ENCODE results near the gene EVX1. TPM values are rescaled to one million over a fixed set of nuclear protein-coding genes. Genes with fewer than 3 reads are reported as not detected.

The EVX1 gene
- total and polyA plus RNA-seq, 2 donors from 2014 or later, result 0.62 TPM; not detected in 1

DNA sequence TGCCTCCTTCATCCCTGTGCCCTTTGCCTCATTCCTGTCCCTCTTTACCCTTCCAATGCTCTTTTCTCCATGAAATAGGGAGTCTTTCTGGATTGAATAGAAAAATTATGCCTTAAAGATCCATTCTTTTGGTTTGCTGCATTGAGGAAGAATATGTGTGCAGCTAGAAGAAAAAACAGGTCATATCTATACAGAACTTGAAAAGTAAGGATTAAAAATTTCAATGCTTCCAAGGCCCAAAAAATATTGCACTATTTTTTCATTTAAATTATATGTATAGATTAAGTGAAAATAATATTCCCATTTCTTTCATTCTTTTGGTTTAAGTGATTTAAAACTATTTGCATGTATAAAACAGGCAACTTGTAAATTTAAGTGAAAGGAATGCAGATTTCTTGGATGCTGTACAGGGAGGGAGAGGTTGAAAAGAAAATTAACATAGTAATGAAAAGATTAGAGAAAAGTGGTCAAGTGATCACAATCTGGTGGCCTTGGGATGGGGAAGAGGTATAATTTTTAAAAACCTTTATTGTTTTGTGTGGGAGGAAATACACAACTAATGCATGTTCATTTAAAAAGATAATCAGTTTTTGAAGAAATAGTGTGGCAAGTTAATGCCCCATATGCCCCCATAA is 18.5 kb upstream of the EVX1 start:
- Histone ChIP-seq H3K9me3 (ENCODE audit: control insufficient read depth in 2 of 3, insufficient read depth in 1 of 3, low read length in 3 of 3) (no peaks in the 10 kb centered on the region), H3K4me3 (ENCODE audit: low read length in 3 of 3) (no peak overlapping the region), H3K27ac (ENCODE audit: low read depth in 2 of 2, low read length in 2 of 2) (no peak overlapping the region), H3K27me3 (ENCODE audit: control insufficient read depth, insufficient read depth, low read length) (peaks cover 81% of the 10 kb centered on the region), H3K36me3 (ENCODE audit: control insufficient read depth in 2 of 3, insufficient read depth in 3 of 3, low read length in 3 of 3) (no peaks in the 10 kb centered on the region), H3K4me1 (ENCODE audit: control insufficient read depth in 2 of 3, insufficient read depth in 2 of 3, low read depth in 1 of 3, low read length in 3 of 3) (no peaks in the 10 kb centered on the region), H3K9ac (ENCODE audit: low read length in 3 of 3) (no peak overlapping the region)
- DNase-seq (no peak), FAIRE-seq (no peak)
- TF ChIP-seq, protein P1, sequence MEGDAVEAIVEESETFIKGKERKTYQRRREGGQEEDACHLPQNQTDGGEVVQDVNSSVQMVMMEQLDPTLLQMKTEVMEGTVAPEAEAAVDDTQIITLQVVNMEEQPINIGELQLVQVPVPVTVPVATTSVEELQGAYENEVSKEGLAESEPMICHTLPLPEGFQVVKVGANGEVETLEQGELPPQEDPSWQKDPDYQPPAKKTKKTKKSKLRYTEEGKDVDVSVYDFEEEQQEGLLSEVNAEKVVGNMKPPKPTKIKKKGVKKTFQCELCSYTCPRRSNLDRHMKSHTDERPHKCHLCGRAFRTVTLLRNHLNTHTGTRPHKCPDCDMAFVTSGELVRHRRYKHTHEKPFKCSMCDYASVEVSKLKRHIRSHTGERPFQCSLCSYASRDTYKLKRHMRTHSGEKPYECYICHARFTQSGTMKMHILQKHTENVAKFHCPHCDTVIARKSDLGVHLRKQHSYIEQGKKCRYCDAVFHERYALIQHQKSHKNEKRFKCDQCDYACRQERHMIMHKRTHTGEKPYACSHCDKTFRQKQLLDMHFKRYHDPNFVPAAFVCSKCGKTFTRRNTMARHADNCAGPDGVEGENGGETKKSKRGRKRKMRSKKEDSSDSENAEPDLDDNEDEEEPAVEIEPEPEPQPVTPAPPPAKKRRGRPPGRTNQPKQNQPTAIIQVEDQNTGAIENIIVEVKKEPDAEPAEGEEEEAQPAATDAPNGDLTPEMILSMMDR (IDR thresholded peaks at IDR 0.05; ENCODE audit: borderline replicate concordance, extremely low read depth, insufficient read depth), result no peak
- intact Hi-C loops (cut with DNase I), result no loop called here

DNA sequence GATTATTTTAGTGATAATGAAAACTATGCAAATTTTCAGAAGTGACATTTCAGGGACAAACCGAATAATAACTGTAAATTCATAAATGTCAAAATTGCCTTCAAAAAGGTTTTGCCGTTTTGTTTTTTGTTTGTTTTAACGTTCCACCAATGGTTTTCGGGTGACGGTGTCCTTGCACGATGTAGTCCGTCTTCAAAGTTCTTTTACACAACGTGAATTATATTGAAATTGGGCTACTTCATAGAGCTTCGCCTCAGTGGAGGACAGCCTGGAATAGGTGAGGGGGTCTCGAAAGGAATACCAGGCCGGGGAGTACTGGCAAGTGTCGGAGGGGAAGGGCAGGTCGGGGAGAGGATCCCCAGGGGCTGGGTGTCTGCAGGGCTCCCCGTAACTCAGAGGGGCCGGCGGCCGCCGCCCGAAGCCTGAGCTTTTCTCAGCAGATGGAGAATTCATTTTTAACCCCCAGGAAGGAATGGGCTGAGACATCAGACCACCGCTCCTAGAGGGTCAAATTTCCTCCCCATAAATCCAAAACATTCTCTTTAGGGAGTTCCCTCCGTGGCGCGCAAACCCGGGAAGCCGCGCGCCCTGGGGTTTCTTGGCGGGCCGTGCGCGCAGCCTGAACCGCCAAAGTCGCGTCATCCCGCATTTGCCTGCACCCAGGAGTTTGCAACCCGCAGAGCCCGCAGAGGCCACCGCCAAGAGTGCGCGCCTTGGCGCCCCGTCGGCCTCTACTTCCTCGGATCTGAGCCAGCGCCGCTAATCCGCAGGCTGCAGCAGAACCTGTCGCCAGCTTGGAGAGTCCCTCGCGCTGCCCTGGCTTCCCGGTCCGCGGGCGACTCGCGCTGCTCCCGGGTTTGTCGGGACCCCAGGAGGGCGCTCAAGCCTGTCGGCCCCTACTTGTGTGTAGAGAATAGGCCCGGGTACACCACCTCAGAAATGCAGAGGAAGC is 17.3 kb upstream of the EVX1 start:
- no peak for FAIRE-seq
- Histone ChIP-seq H3K36me3 (ENCODE audit: control insufficient read depth in 2 of 3, insufficient read depth in 3 of 3, low read length in 3 of 3) (no peaks in the 10 kb centered on the region), H3K27ac (ENCODE audit: low read depth in 2 of 2, low read length in 2 of 2) (no peak overlapping the region), H3K9me3 (ENCODE audit: control insufficient read depth in 2 of 3, insufficient read depth in 1 of 3, low read length in 3 of 3) (no peaks in the 10 kb centered on the region), H3K27me3 (ENCODE audit: control insufficient read depth, insufficient read depth, low read length) (peaks cover 72% of the 10 kb centered on the region), H3K9ac (ENCODE audit: low read length in 3 of 3) (no peak overlapping the region), H3K4me1 (ENCODE audit: control insufficient read depth in 2 of 3, insufficient read depth in 2 of 3, low read depth in 1 of 3, low read length in 3 of 3) (no peaks in the 10 kb centered on the region), H3K4me3 (ENCODE audit: low read length in 3 of 3) (no peak overlapping the region)
- TF ChIP-seq, protein P1 (IDR thresholded peaks at IDR 0.05; ENCODE audit: borderline replicate concordance, extremely low read depth, insufficient read depth), result no peak
- peak in 3 of 5 donors; percentile 43 to 58 (median 55) for DNase-seq
- intact Hi-C loops (cut with DNase I), result no loop called here

DNA sequence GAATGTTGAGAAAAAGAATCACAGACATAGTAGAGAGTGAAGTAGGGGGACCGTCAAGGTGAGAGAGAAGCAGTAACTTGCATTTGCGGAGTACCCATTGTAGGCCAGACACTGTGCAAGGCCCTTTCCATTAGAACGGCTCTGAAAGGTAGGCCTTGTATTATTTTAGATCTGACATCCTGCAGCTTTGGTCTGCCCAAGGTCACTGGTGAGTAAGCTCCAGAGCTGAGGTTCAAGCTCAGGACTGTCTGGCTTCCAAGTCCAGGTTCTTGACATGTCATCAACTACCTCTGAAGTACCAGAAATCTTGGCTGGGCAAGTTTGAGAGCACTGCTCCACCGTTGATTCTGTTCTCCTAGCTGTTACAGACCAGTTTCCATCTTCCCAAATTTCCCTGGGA is 13.2 kb upstream of the EVX1 start:
- no peak for FAIRE-seq
- no peak overlapping the region for H3K9ac ChIP-seq (ENCODE audit: low read length in 3 of 3)
- no peak overlapping the region for H3K27ac ChIP-seq (ENCODE audit: low read depth in 2 of 2, low read length in 2 of 2)
- DNase-seq, result no peak
- H3K4me1 ChIP-seq (ENCODE audit: control insufficient read depth in 2 of 3, insufficient read depth in 2 of 3, low read depth in 1 of 3, low read length in 3 of 3), result no peaks in the 10 kb centered on the region
- H3K36me3 ChIP-seq (ENCODE audit: control insufficient read depth in 2 of 3, insufficient read depth in 3 of 3, low read length in 3 of 3), result no peaks in the 10 kb centered on the region
- TF ChIP-seq, protein P1 (IDR thresholded peaks at IDR 0.05; ENCODE audit: borderline replicate concordance, extremely low read depth, insufficient read depth), result no peak
- intact Hi-C loops (cut with DNase I), result no loop called here
- H3K27me3 ChIP-seq (ENCODE audit: control insufficient read depth, insufficient read depth, low read length), result peaks cover 35% of the 10 kb centered on the region
- H3K4me3 ChIP-seq (ENCODE audit: low read length in 3 of 3), result no peak overlapping the region
- H3K9me3 ChIP-seq (ENCODE audit: control insufficient read depth in 2 of 3, insufficient read depth in 1 of 3, low read length in 3 of 3), result no peaks in the 10 kb centered on the region
